Fibroblast of skin of left biceps (primary cell): ENCODE data around the gene C20orf96.
"Not testable (repeated sequence)": the region's sequence is repeated elsewhere in the genome, so short reads cannot be mapped to it uniquely, and the experiment has no call there.

Experiments used
- DNase-seq, 2 experiments: peaks; one replicate each; pipeline ENCODE4 v3.0.0-alpha.2; 2013; ENCODE audit warnings: low read depth in 2 of 2

C20orf96 gene

GRCh38 chr20:237929-238328 lies 52.6 kb downstream of the C20orf96 start:
- no peak for DNase-seq

- no peak for DNase-seq
These were observed 53.1 kb downstream of the C20orf96 start for GRCh38 chr20:237489-237888.

- DNase-seq = no peak
These were observed 54.7 kb downstream of the C20orf96 start for GRCh38 chr20:235891-236290.

- no peak for DNase-seq
These were observed 63.0 kb downstream of the C20orf96 start for GRCh38 chr20:227439-228105.

- no peak for DNase-seq
These were observed 63.6 kb downstream of the C20orf96 start, which contains the start of gene DEFB129 for GRCh38 chr20:226958-227357. Gene DEFB129 (plus strand): TSS chr20:227258. CDS start chr20:227289, 31 bp downstream.

GRCh38 chr20:225879-226278 lies 64.7 kb downstream of the C20orf96 start:
- not testable (repeated sequence) for DNase-seq

GRCh38 chr20:221258-221830 lies 69.2 kb downstream of the C20orf96 start:
- no peak for DNase-seq
